ENCODE data around the gene SBNO2.

The SBNO2 gene

DNA sequence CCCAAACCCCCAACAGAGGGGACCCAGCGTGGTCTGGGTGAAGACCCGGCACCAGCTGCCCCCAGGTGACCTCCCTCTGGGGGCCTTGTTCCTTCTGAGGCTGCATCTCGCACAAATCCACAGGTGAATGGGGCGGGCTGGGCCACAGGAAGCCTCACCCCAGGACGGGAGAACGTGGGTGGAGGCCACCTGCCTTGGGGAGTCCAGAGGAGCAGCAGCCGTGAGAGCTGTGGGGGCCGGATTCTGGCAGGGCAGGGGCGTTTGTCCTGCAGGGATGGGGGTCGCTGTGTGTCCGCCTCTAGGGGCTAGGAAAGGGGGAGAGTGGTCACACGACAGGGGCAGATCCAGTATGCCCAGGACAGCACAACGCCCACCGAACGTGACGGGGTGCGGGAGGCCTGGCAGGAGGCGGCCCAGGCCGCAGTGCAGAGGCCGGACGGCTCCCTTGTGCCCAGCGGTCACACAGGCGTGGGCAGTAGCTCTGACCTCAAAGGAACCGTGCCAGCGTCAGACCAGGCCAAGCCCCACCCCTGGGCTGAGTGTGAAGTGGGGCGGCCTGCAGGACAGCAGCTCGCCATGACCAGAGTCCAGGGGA, 85.6 kb downstream of the SBNO2 start:
- no peaks in the 10 kb centered on the region for H3K9me2 ChIP-seq (ENCODE audit: low read depth, low read length)
- no peak overlapping the region; the same call in 1 of the 2 replicates for H3K4me2 ChIP-seq (ENCODE audit: low read length)
- H3K36me3 ChIP-seq (ENCODE audit: insufficient read depth, low read length), result peaks cover 79% of the 10 kb centered on the region
- peaks cover 2% of the 10 kb centered on the region; the same call in 1 of the 2 replicates for H3F3A ChIP-seq (ENCODE audit: insufficient read depth, low read length)
- peak overlapping the region; percentile 89 for H3K27ac ChIP-seq (ENCODE audit: low read depth, low read length, poor library complexity, severe bottlenecking)
- H3K4me3 ChIP-seq (ENCODE audit: low read depth, low read length, poor library complexity, severe bottlenecking), result no peak overlapping the region
- H4K20me1 ChIP-seq (ENCODE audit: insufficient read depth, low read length), result no peaks in the 10 kb centered on the region
- H3K27me3 ChIP-seq (ENCODE audit: insufficient read depth, low read length), result no peaks in the 10 kb centered on the region
- peaks cover 56% of the 10 kb centered on the region for H3K4me1 ChIP-seq (ENCODE audit: insufficient read depth, low read length, severe bottlenecking)
- no peak overlapping the region for H2AFZ ChIP-seq (ENCODE audit: low read length)
- H3K79me2 ChIP-seq (ENCODE audit: insufficient read depth, low read length), result no peaks in the 10 kb centered on the region
- no peaks in the 10 kb centered on the region for H3K9me3 ChIP-seq (ENCODE audit: low read length)
- H3K9ac ChIP-seq (ENCODE audit: low read length), result peak overlapping the region; percentile 14; the same call in 1 of the 2 replicates
- no peak for TF ChIP-seq EZH2 (IDR thresholded peaks at IDR 0.05; ENCODE audit: borderline replicate concordance, low read length)
- TF ChIP-seq, protein P1, sequence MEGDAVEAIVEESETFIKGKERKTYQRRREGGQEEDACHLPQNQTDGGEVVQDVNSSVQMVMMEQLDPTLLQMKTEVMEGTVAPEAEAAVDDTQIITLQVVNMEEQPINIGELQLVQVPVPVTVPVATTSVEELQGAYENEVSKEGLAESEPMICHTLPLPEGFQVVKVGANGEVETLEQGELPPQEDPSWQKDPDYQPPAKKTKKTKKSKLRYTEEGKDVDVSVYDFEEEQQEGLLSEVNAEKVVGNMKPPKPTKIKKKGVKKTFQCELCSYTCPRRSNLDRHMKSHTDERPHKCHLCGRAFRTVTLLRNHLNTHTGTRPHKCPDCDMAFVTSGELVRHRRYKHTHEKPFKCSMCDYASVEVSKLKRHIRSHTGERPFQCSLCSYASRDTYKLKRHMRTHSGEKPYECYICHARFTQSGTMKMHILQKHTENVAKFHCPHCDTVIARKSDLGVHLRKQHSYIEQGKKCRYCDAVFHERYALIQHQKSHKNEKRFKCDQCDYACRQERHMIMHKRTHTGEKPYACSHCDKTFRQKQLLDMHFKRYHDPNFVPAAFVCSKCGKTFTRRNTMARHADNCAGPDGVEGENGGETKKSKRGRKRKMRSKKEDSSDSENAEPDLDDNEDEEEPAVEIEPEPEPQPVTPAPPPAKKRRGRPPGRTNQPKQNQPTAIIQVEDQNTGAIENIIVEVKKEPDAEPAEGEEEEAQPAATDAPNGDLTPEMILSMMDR (IDR thresholded peaks at IDR 0.05; ENCODE audit: low read length), result no peak

DNA sequence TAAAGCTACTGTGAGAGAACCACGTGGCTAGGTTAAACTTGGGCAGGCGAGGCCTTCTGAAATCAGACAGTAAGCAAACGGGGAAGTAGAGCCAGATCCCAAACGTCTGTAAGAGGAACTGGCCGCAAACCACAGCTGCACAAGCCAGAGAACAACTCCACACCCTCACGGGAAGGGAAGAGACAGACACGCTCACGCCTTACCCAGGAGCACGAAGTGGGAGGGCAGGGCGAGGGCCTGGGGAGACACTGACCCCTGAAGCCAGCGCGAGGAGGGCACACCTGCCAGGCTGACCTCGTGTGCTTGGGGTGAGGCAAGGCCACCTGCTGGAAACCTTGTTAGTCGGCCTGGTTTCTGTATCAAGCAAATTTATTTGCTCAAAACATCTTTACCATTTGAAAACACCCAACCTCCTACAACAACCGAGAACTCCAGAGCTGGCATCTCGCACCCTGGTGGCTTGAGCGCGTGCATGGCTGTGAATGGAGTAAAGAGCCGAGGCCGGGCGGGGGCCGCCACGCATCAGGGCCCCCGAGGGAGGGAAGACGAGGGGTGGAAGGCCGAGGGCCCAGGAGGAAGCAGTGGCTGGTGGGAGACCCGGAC, 86.2 kb downstream of the SBNO2 start:
- peak overlapping the region; percentile 14; the same call in 1 of the 2 replicates for H3K9ac ChIP-seq (ENCODE audit: low read length)
- H3K9me3 ChIP-seq (ENCODE audit: low read length), result no peaks in the 10 kb centered on the region
- no peak overlapping the region for H3K4me3 ChIP-seq (ENCODE audit: low read depth, low read length, poor library complexity, severe bottlenecking)
- H2AFZ ChIP-seq (ENCODE audit: low read length), result no peak overlapping the region
- no peaks in the 10 kb centered on the region for H3K9me2 ChIP-seq (ENCODE audit: low read depth, low read length)
- peaks cover 56% of the 10 kb centered on the region for H3K4me1 ChIP-seq (ENCODE audit: insufficient read depth, low read length, severe bottlenecking)
- H3K79me2 ChIP-seq (ENCODE audit: insufficient read depth, low read length), result no peaks in the 10 kb centered on the region
- H3K36me3 ChIP-seq (ENCODE audit: insufficient read depth, low read length), result peaks cover 79% of the 10 kb centered on the region
- peak overlapping the region; percentile 5; the same call in 1 of the 2 replicates for H3K4me2 ChIP-seq (ENCODE audit: low read length)
- peaks cover 2% of the 10 kb centered on the region; the same call in 1 of the 2 replicates for H3F3A ChIP-seq (ENCODE audit: insufficient read depth, low read length)
- no peak for TF ChIP-seq EZH2 (IDR thresholded peaks at IDR 0.05; ENCODE audit: borderline replicate concordance, low read length)
- TF ChIP-seq, protein P1 (IDR thresholded peaks at IDR 0.05; ENCODE audit: low read length), result peak; percentile 38; the same call in 1 of the 2 replicates
- peak overlapping the region; percentile 89 for H3K27ac ChIP-seq (ENCODE audit: low read depth, low read length, poor library complexity, severe bottlenecking)
- no peaks in the 10 kb centered on the region for H4K20me1 ChIP-seq (ENCODE audit: insufficient read depth, low read length)
- no peaks in the 10 kb centered on the region for H3K27me3 ChIP-seq (ENCODE audit: insufficient read depth, low read length)

DNA sequence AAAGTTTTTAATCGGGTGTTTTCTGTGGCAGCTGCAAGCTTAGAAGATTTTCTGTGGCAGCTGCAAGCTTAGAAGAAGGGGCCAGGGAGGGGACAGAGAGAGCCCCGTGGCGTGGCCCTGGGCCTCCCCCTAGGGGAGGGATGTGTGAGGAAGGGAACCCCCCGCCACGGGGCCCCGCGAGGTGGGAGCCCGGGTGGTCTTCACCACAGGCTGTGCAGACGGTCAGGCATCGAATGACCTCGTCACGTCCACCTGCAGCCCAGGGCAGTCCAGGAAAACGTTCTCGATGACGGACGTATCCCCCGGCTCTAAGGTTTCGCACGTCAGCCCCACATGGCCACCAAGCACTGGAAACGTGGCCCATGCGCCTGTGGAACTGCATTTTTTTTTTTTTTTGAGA, 87.5 kb downstream of the SBNO2 start:
- Histone ChIP-seq H3K27me3 (ENCODE audit: insufficient read depth, low read length) (no peaks in the 10 kb centered on the region), H3K9ac (ENCODE audit: low read length) (no peak overlapping the region), H3K27ac (ENCODE audit: low read depth, low read length, poor library complexity, severe bottlenecking) (peak overlapping the region; percentile 89), H4K20me1 (ENCODE audit: insufficient read depth, low read length) (no peaks in the 10 kb centered on the region), H3K79me2 (ENCODE audit: insufficient read depth, low read length) (no peaks in the 10 kb centered on the region), H3K9me3 (ENCODE audit: low read length) (no peaks in the 10 kb centered on the region), H3K4me2 (ENCODE audit: low read length) (no peak overlapping the region), H2AFZ (ENCODE audit: low read length) (no peak overlapping the region), H3K4me1 (ENCODE audit: insufficient read depth, low read length, severe bottlenecking) (peaks cover 58% of the 10 kb centered on the region), H3K36me3 (ENCODE audit: insufficient read depth, low read length) (peaks cover 78% of the 10 kb centered on the region), H3K4me3 (ENCODE audit: low read depth, low read length, poor library complexity, severe bottlenecking) (no peak overlapping the region), H3K9me2 (ENCODE audit: low read depth, low read length) (no peaks in the 10 kb centered on the region), H3F3A (ENCODE audit: insufficient read depth, low read length) (peaks cover 2% of the 10 kb centered on the region; the same call in 1 of the 2 replicates)
- TF ChIP-seq, protein P1 (IDR thresholded peaks at IDR 0.05; ENCODE audit: low read length), result no peak
- TF ChIP-seq EZH2 (IDR thresholded peaks at IDR 0.05; ENCODE audit: borderline replicate concordance, low read length), result no peak
